ENCODE data around the gene DNAJB6.

Gene DNAJB6

DNA sequence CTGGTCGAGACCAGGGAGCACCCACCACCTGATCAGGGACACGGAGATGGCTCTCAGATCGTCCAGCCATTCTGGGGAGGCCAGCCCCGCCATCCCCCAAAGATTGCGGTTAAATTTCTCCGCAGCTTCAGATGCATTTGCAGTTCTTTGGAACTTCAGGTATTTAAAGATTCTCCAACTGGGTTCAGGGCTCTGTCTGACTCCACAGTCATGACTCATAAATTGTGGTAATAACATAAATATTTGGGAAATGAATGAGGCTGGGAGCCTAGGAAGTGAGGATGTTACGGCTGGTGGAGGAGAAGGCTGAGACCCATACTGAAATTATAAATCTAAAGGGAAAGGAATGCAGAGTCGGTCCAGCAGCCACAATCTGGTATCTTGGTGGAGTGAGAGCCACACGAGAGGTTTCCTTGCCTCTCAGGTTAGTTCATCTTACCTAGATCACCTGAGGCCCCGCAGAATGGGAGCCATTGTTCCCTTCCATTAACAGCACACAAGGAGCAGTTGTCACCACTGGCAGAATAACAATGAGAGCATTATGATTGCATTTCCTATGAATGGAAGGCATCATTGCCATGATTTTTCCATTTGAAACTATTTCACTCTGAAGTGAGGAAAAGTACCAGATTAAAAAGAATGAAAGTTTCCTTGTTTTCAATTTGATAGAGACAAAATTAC is 26.7 kb upstream of the DNAJB6 start:
- no peak for TF ChIP-seq ZFX (IDR thresholded peaks at IDR 0.05; ENCODE audit: borderline replicate concordance)
- no peak overlapping the region for H3K27ac ChIP-seq

DNA sequence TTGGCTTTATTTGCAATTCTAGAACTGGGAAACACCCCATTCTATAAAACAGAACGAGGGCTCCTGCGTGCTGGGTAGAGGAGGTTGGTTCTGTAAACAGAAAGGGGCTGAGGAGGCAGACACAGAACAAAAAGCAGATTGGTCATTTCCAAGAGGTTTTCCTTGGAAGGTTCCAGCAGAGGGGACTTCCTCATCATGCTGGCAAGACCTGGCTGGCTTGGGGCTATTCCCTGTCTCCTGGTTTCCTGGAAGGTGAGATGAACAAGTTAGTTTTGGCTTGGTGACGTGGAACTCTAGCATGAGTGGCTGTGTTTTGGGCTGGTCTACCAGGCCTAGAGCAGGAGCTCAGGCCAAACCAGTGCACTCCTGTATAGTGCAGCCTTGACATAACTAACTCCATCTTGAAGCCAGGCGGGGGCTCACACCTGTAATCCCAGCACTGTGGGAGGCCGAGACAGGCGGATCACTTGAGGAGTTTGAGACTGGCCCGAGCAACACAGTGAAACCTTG is 26.1 kb upstream of the DNAJB6 start:
- no peak for TF ChIP-seq ZFX (IDR thresholded peaks at IDR 0.05; ENCODE audit: borderline replicate concordance)
- TF ChIP-seq, protein P1, sequence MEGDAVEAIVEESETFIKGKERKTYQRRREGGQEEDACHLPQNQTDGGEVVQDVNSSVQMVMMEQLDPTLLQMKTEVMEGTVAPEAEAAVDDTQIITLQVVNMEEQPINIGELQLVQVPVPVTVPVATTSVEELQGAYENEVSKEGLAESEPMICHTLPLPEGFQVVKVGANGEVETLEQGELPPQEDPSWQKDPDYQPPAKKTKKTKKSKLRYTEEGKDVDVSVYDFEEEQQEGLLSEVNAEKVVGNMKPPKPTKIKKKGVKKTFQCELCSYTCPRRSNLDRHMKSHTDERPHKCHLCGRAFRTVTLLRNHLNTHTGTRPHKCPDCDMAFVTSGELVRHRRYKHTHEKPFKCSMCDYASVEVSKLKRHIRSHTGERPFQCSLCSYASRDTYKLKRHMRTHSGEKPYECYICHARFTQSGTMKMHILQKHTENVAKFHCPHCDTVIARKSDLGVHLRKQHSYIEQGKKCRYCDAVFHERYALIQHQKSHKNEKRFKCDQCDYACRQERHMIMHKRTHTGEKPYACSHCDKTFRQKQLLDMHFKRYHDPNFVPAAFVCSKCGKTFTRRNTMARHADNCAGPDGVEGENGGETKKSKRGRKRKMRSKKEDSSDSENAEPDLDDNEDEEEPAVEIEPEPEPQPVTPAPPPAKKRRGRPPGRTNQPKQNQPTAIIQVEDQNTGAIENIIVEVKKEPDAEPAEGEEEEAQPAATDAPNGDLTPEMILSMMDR (IDR thresholded peaks at IDR 0.05), result no peak
- H3K27ac ChIP-seq, result no peak overlapping the region

DNA sequence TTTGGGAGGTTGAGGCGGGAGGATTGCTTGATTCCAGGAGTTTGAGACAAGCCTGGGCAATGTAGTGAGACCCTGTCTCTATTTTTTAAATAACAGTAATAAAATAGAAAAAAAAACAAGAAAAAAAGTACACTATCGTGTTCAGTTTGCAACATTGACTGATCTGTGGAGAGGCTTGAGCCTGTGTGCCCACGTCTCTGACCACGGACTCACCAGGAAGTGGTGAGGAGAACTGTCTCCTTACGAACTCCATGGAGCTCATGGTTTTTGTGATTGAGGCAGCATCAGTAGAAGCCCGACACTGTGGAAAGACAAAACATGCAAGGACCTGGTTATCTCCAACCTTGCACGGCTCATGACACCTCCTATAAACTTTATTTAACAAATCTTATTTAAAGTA is 23.9 kb upstream of the DNAJB6 start:
- TF ChIP-seq ZFX (IDR thresholded peaks at IDR 0.05; ENCODE audit: borderline replicate concordance), result no peak
- TF ChIP-seq, protein P1 (IDR thresholded peaks at IDR 0.05), result no peak
- H3K27ac ChIP-seq, result no peak overlapping the region

DNA sequence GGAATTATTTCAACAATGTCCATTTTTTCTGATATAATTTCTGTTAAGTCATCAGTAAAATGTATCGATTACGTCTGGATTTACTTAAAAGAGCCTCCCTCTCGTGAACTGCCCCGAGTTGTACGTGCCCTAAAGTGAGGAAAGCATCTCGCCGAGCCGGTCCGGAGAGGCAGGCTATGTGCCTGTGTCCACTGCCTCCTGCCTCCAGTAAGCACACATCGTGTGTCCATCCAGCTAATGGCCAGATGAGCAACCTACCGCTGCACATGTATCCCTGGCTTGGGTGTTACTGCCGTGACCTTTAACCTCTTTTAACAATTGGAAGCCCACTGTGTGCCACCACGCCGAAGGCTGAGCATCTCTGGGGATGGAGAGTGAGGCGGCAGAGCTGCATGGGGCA is 23.2 kb upstream of the DNAJB6 start:
- no peak for TF ChIP-seq ZFX (IDR thresholded peaks at IDR 0.05; ENCODE audit: borderline replicate concordance)
- TF ChIP-seq, protein P1 (IDR thresholded peaks at IDR 0.05), result no peak
- H3K27ac ChIP-seq, result no peak overlapping the region

DNA sequence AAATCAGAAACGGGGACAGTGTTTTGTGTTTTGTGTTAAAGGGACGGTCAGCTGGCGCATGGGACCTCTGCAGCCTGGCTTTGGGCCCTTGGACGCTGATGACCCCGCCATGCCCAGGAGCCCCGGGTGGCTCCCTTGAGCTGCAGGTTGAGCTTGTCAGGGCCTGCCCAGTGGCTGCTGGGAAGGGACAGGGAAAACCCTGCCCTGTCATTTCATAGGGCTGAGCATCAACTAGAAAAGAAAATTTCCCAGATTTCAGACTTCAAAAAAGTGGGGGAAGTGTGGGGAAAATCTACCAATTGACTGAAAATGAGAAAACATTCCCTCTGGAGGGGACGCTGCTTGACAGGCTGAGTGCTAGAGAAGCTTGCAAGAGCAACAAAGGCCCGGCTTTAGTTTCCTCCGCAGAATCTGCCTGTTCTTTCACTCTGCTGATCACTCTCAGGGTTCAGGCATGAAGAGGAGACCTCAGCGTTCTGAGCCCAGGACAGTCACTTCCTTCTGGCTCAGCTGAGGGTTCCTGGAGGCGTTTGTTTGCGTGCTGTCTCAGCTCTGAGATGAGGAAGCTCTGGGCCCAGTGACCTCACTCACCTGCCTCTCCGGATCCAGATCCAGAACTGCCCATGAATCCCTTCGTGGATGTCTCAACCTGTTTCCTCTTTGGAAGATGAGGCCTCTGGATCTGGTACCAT is 18.6 kb upstream of the DNAJB6 start:
- no peak overlapping the region for H3K27ac ChIP-seq
- TF ChIP-seq, protein P1 (IDR thresholded peaks at IDR 0.05), result no peak
- TF ChIP-seq ZFX (IDR thresholded peaks at IDR 0.05; ENCODE audit: borderline replicate concordance), result no peak

DNA sequence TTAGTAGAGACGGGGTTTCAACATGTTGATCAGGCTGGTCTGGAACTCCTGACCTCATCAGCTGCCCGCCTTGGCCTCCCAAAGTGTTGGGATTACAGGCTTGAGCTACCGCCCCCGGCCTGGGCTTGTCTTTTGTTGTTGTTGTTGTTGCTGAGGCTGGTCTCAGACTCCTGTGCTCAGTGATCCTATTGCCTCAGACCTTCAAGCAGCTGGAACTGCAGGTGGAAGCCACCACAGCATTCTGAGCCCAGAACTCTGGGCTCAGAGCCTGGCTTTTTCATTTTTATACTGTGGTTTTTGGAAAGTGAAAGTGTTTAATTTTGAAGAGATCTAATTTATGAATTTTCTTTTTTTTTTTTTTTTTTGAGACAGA is 16.2 kb upstream of the DNAJB6 start:
- TF ChIP-seq, protein P1 (IDR thresholded peaks at IDR 0.05), result no peak
- no peak for TF ChIP-seq ZFX (IDR thresholded peaks at IDR 0.05; ENCODE audit: borderline replicate concordance)
- no peak overlapping the region for H3K27ac ChIP-seq

DNA sequence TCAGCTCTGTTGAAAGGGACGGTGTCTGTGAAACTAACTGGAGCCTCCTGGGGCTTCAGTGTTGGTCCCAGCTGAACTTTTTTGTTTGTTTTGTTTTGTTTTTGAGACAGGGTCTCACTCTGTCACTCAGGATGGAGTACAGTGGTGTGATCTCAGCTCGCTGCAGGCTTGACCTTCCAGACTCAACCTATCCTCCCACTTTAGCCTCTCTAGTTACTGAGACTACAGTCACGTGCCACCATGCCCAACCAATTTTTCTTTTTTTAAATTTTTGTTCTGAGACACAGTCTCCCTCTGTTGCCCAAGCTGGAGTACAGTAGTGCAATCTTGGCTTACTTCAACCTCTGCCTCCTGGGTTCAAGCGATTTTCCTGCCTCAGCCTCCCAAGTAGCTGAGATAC is 13.4 kb upstream of the DNAJB6 start:
- no peak overlapping the region for H3K27ac ChIP-seq

More for the DNA sequence above, 13.4 kb upstream of the DNAJB6 start:
- TF ChIP-seq, protein P1 (IDR thresholded peaks at IDR 0.05), result no peak
- no peak for TF ChIP-seq ZFX (IDR thresholded peaks at IDR 0.05; ENCODE audit: borderline replicate concordance)

All from 22Rv1 (cell line).